Hepatocyte (in vitro differentiated cells): ENCODE data around the gene KPNA4.

Source experiments
- CTCF ChIP-seq: fragments of 200-600 bp; sonication (generic); IDR thresholded peaks from 2 replicates; pipeline ENCODE4 v1.5.1; 2016; ENCODE audit warnings: antibody characterized with exemption, mild to moderate bottlenecking; ENCODE audit not compliant: poor library complexity
- EZH2 ChIP-seq: fragments of 200-600 bp; sonication (generic); IDR thresholded peaks from 2 replicates; pipeline ENCODE4 v1.6.1; 2016; ENCODE audit warnings: antibody characterized with exemption, mild to moderate bottlenecking, borderline replicate concordance

GRCh38 chr3:160575589-160575988, 10.2 kb upstream of the KPNA4 start:
- no peak for TF ChIP-seq CTCF
- no peak for TF ChIP-seq EZH2
